HG03159 (cell line): ENCODE measurements around the gene ZNF165.
A peak's percentile ranks its signal among the peaks of the same experiment; 100 is the strongest.
"Not testable (repeated sequence)": the region's sequence is repeated elsewhere in the genome, so short reads cannot be mapped to it uniquely, and the experiment has no call there.

ENCODE experiments used
- ATAC-seq: cut with Tn5 transposase; IDR thresholded peaks from one replicate; pipeline ENCODE4 v1.9.1; 2021; ENCODE audit warnings: mild to moderate bottlenecking, moderate library complexity; ENCODE audit not compliant: unreplicated experiment

The ZNF165 gene

GRCh38 chr6:28118217-28118616, 37.8 kb downstream of the ZNF165 start:
- no peak for ATAC-seq

GRCh38 chr6:28121876-28122275, 41.5 kb downstream of the ZNF165 start:
- no peak for ATAC-seq

- not testable (repeated sequence) for ATAC-seq
Measured at GRCh38 chr6:28122283-28122682, 41.9 kb downstream of the ZNF165 start.

- peak; percentile 96 for ATAC-seq
Measured at GRCh38 chr6:28124350-28124970, 44.1 kb downstream of the ZNF165 start, which contains the start of gene ZSCAN16. TSS of gene ZSCAN16 (plus strand) at chr6:28124609. CDS start at chr6:28125444, 835 bp downstream.

GRCh38 chr6:28124971-28125353, 44.6 kb downstream of the ZNF165 start:
- ATAC-seq, result peak; percentile 8

- no peak for ATAC-seq
Measured at GRCh38 chr6:28125401-28125800, 45.0 kb downstream of the ZNF165 start.

- no peak for ATAC-seq
Measured at GRCh38 chr6:28134015-28134414, 53.6 kb downstream of the ZNF165 start.

- ATAC-seq, result no peak
Measured at GRCh38 chr6:28134716-28135115, 54.3 kb downstream of the ZNF165 start.

- no peak for ATAC-seq
Measured at GRCh38 chr6:28135393-28135792, 55.0 kb downstream of the ZNF165 start.

- ATAC-seq, result peak; percentile 55
Measured at GRCh38 chr6:28136585-28137504, 56.5 kb downstream of the ZNF165 start.

- peak; percentile 27 for ATAC-seq
Measured at GRCh38 chr6:28137505-28137981, 57.2 kb downstream of the ZNF165 start.
